HG03280 (cell line): Measurements from ENCODE around the gene METAP2.
"Not testable (repeated sequence)": the region's sequence is repeated elsewhere in the genome, so short reads cannot be mapped to it uniquely, and the experiment has no call there.

Source experiments
- ATAC-seq: cut with Tn5 transposase; IDR thresholded peaks from one replicate; pipeline ENCODE4 v1.9.1; 2021; ENCODE audit warnings: mild to moderate bottlenecking, moderate library complexity; ENCODE audit not compliant: unreplicated experiment

METAP2 gene

DNA sequence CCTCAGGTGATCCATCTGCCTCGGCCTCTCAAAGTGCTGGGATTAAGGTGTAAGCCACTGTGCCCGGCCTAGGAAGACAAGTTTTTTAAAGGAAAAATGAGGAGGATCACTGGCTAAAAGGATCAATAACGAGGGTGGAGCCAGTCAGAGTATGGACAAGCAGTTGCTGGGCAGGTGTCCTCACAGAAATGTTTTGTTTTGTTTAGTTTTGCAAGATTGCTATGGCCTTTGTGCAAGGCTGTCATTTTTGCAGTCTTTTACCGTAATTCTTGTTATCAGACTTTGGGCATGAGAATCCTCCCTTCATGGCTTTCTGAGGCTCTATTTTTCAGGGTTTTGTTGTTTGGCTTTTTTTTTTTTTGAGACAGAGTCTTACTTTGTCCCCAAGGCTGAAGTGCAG is 11.9 kb upstream of the METAP2 start:
- ATAC-seq, result no peak

DNA sequence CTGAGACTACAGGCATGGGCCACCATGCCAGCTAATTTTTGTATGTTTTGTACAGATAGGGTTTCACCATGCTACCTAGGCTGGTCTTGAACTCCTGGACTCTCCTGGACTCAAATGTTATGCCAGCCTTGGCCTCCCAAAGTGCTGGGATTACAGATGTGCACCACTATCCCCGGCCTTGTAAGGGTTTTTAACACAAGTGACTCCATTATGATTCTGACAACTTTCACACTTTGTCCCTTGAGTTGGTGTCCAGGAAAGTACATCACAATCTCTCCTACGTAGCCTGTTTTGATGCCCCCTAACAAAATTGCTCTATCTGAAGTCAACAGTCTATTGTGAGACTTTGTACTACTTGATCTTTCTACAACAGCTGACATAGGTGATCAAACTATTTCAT is 11.4 kb upstream of the METAP2 start:
- ATAC-seq, result no peak

DNA sequence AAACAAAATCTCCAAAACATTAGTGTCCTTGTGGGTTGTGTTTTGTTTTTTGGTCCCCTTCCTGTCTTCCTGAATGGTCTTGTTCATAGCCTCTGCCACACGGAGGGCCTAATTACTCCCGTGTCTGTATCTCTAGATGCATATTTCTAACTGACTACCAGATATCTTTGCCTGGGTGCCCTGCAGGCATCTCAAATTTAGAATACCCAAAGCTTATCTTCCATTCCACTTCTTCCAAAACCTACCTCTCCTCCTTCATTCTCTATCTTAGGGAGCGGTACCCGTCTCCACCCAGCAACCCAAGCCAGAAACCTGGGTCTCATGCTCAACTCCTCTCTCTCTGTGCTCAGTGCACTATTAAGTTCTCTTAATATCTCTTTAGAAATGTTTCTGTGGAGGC is 10.9 kb upstream of the METAP2 start:
- no peak for ATAC-seq

DNA sequence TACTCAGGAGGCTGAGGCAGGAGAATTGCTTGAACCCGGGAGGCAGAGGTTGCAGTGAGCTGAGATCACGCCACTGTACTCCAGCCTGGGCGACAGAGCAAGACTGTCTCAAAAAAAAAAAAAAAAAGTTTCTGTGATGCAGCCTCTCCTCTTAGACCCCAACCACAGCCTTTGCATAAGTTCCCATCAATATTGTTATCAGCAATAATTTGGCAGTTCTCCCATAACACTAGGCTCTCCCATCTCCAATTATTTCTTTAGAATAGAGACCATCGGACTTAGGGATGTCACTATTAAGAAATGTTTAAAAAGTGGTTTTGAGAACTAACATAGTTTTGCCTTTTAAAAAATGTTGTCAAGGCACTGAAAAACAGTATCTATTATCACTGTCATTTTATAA is 10.2 kb upstream of the METAP2 start:
- not testable (repeated sequence) for ATAC-seq

DNA sequence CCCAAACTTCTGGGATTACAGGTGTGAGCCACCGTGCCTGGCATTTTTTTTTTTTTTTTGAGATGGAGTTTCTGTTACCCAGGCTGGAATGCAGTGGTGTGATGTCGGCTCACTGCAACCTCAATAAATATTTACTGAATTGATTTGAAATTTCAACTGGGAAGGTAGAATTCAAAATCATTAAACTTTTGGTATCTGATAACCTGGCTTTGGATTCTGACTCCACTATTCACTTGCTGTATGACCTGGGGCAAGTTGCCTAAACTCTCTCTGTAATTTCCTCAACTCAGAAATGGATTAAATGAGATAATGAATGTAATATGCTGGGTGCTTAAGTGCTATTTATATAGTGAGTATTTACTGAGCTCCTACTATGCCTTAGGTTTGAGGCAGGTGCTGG is 8.7 kb upstream of the METAP2 start:
- ATAC-seq, result no peak

DNA sequence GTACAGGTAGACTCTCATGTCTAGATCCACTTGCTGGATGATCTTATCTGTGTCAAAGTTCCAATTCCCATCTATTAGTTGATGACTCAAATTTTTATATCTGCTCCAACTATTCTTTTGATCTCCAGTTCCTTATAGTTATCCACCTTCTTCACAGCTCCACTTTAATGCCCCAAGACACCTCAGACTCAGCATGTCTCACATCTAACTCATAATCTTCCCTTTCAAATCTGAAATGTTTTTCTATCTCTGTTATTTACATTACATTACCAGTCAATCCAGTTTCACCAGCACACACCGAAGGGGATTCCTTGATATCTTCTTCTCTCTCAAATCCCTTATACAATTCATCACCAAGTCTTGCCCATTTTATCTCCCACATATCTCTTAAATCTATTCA is 3.7 kb upstream of the METAP2 start:
- ATAC-seq, result no peak

DNA sequence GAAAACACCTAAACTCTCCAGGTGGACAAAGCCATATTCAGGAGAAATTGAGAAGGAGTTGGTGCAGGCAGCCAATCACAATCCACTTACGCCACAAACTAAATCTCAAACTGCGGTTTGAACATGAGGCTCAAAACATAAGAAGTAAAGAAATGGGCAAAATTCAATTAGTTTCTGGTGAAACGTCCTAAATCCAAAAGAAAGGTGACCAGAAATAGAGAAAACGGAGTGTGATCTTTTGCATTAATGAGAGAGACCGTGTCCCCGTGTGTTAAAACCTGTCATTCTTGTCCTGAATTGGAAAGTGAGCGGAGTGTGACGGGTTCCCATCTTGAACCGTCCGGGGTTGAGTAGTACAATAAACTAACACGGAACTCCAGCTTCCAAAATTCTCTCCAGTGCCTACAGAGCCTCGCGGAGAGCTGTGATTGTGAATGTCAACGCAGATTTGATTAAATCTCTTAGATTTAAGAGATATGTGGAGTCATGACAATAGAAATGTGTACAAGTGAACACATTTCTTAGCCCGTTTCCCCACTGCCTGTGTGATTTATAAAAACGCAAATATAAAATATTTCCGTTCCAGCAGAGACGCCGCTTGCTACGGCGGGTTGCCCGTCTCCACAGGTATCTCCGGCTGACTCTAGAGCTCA is 595 bp upstream of the METAP2 start:
- ATAC-seq, result peak; percentile 26

DNA sequence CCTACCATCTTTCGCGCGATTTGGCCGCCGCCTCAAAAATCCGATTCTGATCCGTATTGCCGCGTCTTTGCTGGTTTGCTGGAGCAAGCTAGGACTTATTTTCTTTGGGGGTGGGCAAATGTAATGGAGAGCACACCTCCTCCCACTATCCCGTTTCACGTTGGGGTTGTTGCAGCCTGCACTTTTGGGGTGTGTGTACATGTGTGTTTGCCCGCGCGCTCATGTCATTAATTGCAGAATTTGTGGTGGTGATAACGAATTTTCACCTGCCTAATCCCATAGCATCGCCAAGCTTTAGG is 657 bp downstream of the METAP2 start:
- no peak for ATAC-seq

DNA sequence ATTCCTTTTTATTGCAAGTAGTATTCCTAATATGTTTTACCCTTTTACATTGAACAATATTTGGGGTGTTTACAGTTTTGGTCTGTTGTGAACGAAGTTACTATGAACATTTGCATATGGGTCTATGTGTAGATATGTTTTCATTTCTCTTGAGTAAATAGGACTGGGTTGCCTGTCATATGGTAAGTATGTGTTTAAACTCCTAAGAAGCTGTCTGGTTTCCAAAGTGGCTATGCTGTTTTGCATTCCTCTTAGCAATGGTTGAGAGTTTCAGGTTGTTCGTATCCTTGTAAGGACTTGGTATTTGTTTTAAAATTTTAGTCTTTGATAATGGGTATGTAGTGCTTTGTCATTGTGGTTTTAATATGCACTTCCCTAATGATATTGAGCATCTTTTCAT is 6.3 kb downstream of the METAP2 start:
- ATAC-seq, result peak; percentile 60

DNA sequence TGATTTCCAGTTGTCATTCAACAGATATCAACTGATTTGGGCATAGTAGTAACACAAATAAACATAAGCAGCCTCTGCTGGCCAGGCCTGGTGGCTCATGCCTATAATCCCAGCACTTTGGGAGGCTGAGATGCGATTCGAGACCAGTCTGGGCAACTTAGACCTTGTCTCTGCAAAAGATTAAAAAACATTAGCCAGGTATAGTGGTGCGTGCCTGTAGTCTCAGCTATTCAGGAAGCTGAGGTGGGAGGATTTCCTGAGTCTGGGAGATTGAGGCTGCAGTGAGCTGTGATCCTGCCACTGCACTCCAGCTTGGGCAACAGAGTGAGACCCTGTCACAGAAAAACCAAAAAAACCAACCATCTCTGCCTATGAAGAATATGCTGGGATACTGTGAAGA is 7.1 kb downstream of the METAP2 start:
- no peak for ATAC-seq

DNA sequence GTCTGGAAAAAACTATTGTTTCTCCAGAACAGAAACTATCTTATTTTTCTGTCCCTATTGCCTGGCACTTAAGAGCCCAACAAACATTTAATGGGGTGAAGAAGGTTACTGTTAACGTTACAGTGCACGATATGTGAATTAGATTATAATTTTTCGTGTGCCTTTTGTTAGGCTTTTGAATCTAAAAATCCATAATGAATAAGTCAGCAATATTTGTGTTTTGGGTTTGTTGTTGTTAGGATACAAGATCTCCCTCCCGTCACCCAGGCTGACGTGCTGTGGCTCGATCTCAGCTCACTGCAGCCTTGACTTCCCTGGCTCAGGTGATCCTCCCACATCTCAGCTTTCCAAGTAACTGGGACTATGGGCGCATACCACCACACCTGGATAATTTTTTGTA is 7.9 kb downstream of the METAP2 start:
- no peak for ATAC-seq

DNA sequence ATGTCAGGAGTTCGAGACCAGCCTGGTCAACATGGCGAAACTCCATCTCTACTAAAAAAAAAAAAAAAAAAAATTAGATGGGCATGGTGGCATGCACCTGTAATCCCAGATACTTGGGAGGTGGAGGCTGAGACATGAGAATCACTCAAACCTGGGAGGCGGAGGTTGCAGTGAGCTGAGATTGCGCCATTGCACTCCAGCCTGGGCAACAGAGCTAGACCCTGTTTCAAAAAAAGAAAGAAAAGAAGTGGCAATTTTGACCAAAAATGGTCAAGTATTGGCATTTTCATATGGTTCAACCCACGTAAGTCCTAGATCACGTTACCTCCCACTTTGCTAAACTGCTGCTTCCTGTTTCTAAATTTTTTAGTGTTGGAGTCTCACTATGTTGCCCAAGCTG is 8.6 kb downstream of the METAP2 start:
- not testable (repeated sequence) for ATAC-seq

DNA sequence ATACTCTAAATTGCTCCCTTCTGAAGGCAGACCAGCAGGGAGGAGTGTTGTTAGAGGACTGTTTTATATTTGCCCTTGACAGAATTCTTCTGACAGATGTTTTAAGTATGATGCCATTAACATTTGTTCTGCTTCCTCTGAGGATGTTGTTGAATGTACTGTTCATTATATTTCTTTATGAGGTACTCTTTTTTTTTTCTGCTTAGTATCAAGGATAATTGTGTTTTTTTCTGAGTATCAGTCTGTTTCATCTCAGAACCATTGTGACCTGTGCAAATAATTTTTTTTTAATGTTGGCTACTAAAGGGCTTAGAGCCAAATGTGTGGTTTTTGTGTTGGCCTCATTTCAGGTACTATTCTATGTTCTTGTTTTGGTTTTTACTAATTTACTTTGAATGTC is 10.6 kb downstream of the METAP2 start:
- no peak for ATAC-seq

DNA sequence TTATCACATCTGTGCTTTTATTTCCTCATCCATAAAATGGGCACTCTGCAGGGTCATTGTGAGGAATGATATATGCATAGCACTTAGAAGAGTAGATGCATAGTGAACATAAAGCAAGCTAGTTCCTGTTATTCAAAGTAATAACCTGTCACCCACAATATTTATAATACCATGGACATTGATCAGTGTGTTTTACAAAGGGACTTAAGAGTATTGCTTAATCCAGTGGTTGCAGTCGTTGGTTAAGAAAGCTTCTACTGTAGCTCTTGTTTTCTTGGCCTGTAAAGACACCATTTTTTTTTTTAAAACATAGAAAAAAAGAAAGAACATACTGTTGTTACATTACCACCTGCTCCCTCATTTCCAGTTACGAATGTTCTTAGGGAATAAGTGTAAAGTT is 13.1 kb downstream of the METAP2 start:
- ATAC-seq, result no peak

DNA sequence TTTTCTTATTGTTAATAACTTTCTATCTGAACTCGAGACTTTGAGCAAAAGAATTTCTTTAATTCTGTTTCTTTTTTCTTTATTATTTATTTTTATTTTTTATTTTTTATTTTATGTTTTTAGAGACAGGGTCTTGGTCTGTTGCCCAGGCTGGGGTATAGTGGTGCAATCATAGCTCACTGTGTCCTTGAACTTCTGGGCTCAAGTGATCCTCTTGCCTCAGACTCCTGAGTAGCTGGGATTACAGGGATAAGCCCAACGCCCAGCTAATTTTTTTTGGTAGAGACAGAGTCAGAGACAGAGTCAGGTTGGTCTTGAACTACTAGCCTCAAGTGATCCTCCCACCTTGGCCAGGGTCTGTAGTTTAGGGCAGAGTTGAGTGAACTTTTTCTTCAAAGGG is 18.5 kb downstream of the METAP2 start:
- ATAC-seq, result no peak

DNA sequence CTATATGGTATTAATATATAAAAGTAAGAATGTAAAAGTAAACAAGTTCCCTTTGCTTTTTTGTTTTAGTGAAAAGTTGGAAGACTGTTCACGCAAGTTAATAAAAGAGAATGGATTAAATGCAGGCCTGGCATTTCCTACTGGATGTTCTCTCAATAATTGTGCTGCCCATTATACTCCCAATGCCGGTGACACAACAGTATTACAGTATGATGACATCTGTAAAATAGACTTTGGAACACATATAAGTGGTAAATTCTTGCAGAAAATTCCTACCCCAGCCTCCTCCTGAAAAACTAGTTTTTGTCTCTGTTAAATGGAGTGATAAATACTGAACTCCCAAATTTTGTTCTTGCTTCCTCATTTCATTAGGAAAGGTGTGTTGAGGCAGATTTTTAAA is 20.9 kb downstream of the METAP2 start:
- ATAC-seq, result no peak

DNA sequence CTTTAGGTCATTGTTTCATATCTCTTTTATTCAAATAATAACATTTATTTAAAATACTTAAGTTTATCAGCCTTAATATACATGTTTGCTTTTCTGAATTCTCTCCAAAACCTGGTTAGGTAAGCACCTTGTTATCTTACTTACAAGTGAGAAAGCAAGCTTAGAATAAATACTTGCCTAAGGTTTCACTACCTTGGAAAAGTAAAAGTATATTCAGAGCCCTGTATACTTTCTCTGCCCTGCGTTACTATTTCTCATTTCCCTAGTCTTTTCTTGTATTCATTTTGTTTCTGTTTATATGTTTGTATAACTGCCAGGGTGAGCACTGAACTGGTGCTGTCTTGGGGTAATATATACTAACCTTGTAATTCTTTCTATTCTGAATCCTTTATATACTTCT is 21.5 kb downstream of the METAP2 start:
- no peak for ATAC-seq

DNA sequence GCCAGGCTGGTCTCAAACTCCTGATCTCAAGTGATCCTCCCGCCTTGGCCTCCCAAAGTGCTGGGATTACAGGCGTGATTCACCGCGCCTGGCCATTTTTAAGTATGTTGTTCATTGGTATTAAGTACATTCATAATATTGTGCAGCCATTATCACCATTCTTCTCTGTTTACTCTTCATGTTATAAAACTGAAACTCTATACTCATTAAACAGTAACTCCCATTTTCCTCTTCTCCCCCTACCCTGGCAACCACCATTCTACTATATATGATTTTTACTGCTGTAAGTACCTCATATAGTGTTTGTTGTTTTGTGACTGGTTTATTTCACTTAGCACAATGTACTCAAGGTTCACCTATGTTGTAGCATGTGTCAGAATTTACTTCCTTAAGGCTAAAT is 23.1 kb downstream of the METAP2 start:
- no peak for ATAC-seq

DNA sequence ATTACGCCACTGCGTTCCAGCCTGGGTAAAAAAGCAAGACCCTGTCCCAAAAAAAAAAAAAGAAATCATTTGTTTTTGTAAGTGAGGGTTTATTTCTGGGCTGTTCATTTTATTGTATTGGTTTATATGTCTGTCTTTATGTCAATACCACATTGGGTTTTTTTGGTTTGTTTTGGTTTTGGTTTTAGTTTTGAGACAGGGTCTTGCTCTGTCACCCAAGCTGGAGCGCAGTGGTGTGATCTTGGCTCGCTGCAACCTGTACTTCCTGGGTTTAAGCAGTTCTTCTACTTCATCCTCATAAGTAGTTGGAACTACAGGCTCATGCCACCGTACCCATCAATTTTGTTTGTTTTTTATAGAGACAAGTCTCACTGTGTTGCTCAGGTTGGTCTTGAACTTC is 25.0 kb downstream of the METAP2 start:
- no peak for ATAC-seq

DNA sequence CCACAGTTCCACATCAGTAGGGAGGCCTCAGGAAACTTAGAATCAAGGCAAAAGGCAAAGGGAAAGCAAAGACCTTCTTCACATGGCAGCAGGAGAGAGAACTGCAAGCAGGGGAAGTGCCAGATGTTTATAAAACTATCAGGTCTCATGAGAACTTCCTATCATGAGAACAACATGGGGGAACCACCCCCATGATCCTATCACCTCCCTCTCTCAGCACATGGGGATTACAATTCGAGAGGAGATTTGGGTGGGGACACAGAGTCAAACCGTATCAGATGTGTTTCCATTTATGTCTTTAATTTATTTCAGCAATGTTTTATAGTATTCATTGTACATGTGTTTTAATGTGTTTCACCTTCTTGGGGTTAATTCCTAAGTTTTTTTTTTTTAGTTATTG is 25.8 kb downstream of the METAP2 start:
- ATAC-seq, result no peak

DNA sequence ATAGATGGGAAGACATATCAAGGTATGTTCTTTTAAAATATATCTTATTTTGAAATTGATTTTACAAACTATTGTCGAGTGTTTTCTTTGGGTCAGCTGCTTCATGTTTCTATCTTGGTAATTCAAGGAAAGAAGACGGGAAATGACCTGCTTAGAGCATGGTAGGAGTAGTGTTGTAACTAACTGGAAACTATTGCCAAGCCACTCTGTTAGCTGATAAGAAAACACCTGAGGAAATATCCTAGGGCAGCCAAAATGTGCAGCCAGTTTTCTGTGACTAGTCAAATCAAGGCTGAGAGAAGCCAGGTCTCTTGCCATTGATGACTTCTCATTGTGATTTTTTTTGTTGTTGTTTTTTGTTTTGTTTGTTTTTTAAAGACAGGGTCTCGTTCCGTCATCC is 30.2 kb downstream of the METAP2 start:
- ATAC-seq, result no peak

DNA sequence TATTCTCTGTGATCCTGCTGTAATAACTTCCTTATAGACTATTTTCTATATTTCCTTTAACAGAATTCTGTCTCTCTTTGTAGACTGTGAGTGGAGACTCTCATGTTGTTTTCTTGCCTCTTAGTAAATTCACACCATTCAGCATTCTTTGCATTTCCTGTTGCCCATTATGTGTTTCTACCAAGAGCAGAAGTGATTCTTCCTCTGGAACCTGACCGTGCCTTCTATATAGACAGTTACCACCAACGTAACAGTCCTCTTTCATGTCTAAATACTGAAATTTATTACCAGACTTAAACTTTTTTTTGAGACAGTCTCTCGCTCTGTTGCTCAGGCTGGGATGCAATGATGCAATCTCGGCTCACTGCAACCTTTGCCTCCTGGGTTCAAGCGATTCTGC is 31.1 kb downstream of the METAP2 start:
- no peak for ATAC-seq

DNA sequence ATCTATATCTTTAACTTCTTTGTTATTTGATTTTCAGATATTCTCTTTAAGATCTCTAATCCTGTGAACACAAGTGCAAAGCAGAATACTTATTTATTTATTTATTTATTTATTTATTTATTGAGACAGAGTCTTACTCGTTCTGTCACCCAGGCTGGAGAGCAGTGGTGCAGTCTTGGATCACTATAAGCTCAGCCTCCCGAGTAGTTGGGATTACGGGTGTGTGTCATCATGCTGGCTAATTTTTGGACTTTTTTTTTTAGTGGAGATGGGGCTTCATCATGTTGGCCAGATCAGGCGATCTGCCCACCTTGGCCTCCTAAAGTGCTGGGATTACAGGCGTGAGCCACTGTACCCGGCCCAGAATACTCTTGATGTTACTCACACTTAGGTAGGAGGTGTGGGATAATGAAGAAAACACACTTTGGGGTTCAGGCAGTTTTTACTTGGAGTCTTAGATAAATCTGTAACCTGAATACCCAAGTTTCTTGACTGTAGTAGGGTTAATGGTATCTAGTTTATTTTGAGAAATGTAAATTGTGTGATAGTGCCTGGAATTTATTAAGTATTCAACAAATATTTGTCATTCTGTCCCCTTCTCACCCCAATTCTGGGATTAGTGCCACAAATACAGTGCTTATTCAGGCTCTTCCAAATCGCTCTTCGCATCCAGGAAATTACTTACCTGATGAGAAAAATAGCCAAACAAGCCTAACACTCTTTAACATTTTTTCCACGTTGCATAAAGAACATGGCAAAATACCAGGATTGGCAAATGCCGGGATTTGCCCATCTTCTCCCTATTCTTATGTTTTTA is 33.0 kb downstream of the METAP2 start:
- ATAC-seq, result no peak
